SW480 (cell line): ENCODE measurements around the gene FIBCD1.

Experiments
- DNase-seq: peaks from one replicate; pipeline ENCODE4 v3.0.0-alpha.2; 2016; ENCODE audit warnings: low spot score

FIBCD1 gene

GRCh38 chr9:130879863-130880411, 59.1 kb downstream of the FIBCD1 start:
- DNase-seq, result no peak

DNA sequence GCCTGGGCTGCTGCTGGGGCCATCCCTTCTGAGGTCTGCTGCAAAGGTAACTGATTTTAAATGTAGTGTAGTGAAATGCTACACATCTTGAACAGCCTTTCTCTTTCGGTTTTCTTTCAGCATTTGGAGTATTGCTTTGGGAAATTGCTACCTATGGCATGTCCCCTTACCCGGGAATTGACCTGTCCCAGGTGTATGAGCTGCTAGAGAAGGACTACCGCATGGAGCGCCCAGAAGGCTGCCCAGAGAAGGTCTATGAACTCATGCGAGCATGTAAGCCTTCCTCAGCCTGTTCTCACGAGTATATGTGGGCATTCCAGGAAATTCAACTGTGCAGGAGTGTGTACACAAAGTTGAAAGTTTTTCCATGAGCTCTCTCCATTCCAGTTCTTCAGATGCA, 60.8 kb downstream of the FIBCD1 start:
- DNase-seq, result no peak

GRCh38 chr9:130877300-130877699, 61.7 kb downstream of the FIBCD1 start:
- DNase-seq, result no peak

- no peak for DNase-seq
These were observed 64.3 kb downstream of the FIBCD1 start for GRCh38 chr9:130874783-130875182.

DNA sequence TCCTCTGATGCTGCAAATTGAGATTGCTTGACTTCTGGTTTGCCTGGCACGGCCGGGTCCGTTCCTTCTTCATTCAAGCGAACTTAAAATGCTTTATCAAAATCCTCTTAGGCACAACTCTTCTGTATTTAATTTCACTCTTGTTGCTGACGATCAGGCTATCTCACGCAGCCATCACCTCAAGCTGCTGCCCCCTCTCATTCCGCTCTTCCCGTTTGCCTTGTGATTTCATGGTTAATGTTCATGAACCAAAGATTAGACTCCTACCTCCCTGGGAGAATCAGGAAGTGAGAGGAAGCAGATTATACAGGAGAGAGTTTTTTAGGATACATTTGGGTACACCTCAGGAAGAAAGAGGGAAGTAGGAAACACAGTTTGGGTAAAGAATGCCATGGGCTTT, 65.1 kb downstream of the FIBCD1 start:
- no peak for DNase-seq

GRCh38 chr9:130872912-130873503, 66.0 kb downstream of the FIBCD1 start:
- DNase-seq, result no peak

DNA sequence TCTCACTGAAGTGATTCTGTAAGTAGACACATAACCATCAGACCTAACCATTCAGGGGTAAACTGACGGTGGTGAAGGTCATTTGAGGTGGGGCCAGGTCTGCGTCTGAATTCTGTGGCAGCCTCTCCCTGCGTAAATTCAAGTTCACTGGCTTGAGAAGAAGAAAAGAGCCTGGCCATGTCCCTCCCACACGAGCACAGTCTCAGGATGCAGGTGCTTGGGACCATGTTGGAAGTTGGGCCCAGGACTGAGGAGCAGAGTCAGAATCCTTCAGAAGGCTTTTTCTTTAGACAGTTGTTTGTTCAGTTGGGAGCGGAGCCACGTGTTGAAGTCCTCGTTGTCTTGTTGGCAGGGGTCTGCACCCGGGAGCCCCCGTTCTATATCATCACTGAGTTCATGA, 66.5 kb downstream of the FIBCD1 start:
- no peak for DNase-seq

DNA sequence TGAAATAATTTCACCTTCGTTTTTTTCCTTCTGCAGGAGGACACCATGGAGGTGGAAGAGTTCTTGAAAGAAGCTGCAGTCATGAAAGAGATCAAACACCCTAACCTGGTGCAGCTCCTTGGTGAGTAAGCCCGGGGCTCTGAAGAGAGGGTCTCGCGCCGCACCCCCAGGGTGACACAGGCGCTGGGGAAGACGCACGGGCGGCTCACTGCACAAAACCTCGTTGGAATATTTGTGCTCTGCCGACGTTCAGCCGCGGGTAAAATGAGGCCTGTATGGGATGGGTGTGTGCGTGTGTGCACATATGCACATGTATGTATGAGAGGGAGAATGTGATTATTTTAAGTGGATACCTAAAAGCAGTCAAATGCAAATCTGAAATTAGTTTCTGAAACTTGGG, 67.0 kb downstream of the FIBCD1 start:
- DNase-seq, result no peak

- DNase-seq, result no peak
These were observed 67.5 kb downstream of the FIBCD1 start for GRCh38 chr9:130871395-130872062.

DNA sequence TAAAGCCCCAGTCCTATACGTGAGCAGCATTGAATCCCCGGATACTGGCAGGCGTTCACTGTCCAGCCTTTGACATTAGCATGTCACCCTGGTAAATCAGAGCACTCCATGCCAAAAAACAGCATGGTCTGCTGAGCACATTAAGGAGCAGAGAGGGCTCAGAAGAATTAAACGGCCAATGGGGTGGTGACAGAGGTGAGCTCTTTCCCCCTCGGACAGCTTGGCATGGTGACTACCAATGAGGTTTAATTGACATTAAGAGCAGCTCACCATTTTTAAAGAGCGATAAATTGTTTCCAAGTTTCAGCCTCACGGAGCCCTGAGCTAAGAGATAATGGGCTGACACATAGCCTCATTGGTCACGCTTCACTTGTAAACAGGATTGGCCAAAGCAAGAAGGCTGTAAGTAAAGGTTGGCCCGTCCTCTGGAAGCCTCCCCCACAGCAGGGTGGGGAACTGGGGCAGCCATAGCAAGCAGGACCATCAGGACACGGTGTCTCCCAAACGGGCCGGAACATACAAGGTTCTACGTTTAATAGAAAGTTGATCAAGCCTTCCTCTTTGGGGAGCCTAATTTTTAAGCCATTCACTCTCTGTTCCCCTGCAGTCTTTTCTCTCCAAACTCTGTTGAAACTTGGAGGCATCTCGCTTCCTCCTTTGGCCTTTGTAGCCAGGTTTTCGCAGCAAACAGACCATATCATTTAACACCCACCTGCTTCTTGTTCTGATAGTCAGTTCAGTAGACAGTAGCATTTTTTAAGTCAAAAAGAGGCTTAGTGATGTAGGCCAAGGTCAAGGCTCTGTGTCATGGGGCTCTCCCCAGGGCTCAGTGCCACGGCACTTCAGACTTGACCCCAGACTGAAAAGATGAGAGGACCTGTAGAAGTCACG, 68.3 kb downstream of the FIBCD1 start:
- no peak for DNase-seq

DNA sequence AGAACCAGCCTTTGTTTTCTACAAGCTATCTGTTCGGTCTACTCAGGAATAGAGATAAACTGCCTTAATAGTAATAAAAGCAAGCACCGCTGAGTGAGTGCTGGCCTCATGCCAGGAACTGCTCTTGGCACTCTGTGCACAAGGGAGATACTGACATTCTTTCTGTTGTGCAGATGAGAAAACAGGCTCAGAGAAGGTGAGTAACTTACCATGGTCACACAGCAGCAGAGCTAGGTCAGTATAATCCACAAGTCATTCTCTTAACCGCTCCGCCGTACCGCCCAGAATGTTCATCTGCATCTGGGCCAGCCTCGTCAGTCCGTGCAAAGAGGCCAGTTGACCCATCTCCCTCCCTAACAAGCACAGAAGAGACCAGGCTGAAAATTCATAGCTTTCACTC, 69.8 kb downstream of the FIBCD1 start:
- DNase-seq, result no peak

- DNase-seq, result no peak
These were observed 70.8 kb downstream of the FIBCD1 start for GRCh38 chr9:130868230-130868629.

DNA sequence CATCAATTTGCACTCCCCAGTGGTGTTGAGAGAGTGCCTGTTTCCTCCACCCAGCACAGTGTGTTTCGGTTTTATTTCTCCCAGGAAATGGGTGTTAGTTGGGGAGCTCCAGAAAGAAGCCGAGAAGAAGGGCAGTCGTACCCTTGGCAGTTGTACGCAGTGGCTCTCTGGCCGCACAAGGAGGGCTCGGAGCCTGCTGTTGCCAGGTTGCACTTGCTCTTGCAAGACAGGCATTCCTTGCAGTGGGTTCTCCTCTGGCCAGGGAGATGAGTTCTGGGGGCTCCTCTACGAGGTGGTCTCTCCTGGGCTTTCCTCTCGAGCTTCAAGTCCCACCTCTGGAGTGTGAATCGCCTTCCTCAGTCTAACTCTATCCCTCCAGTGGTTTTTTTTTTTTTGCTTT, 71.5 kb downstream of the FIBCD1 start:
- DNase-seq, result no peak

GRCh38 chr9:130866474-130866965, 72.5 kb downstream of the FIBCD1 start:
- DNase-seq, result peak; percentile 95

DNA sequence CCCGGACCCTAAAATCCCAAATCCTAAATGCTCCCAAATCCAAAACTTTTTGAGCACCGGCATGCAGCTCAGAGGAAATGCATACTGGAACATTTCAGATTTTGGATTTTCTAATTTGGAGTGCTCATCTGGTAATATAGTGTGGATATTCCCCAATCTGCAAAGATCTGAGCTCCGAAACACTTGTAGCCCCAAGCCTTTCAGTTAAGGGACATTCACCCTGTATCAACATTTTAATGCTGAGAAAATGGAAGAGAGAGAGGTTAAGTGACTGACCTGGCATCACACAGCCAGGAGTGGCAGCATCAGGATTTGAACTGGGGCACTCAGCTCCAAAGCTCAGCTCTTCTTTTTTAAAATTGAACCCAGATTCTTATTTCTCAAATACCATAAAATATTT, 73.1 kb downstream of the FIBCD1 start:
- no peak for DNase-seq

DNA sequence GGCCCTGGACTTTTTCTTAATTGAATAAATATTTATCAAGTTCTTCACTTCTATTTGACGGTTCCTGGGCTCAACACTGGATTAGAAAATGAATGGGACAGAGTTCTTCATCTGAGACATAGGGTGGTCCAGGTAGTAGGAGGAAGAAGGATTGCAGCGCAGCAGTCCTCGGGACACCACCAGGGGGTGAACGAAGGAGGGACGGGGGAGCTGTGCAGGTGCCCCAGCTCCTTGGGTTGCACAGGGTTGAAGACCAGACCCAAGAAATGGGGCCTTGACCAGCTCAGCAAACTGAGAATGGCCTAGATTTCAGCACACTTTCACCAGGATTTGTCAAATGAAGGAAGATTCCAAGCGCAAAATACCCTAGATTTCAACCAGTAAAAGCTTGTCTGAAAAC, 74.5 kb downstream of the FIBCD1 start:
- no peak for DNase-seq

DNA sequence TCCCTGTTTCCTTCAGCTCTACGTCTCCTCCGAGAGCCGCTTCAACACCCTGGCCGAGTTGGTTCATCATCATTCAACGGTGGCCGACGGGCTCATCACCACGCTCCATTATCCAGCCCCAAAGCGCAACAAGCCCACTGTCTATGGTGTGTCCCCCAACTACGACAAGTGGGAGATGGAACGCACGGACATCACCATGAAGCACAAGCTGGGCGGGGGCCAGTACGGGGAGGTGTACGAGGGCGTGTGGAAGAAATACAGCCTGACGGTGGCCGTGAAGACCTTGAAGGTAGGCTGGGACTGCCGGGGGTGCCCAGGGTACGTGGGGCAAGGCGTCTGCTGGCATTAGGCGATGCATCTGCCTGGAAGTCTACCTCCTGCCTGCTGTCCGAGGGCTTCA, 76.3 kb downstream of the FIBCD1 start:
- no peak for DNase-seq

DNA sequence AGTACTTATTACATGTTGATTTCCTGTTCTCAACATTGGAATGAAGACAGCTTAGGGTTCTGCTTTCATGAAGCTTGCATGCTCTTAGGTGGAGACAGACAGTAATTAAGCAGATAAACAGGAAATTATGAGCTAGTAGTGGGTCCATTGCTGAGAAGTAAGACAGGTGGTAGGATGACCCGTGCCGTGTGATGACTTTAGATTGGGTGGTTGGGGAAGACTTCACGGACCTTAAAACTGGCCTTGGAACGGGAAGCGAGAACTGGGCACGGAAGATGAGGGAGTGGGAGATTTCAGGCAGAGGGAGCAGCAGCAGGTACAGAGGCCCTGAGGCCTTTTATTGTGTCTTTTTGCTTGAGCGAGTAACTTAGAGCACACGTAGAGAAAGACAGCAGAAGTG, 76.8 kb downstream of the FIBCD1 start:
- no peak for DNase-seq

DNA sequence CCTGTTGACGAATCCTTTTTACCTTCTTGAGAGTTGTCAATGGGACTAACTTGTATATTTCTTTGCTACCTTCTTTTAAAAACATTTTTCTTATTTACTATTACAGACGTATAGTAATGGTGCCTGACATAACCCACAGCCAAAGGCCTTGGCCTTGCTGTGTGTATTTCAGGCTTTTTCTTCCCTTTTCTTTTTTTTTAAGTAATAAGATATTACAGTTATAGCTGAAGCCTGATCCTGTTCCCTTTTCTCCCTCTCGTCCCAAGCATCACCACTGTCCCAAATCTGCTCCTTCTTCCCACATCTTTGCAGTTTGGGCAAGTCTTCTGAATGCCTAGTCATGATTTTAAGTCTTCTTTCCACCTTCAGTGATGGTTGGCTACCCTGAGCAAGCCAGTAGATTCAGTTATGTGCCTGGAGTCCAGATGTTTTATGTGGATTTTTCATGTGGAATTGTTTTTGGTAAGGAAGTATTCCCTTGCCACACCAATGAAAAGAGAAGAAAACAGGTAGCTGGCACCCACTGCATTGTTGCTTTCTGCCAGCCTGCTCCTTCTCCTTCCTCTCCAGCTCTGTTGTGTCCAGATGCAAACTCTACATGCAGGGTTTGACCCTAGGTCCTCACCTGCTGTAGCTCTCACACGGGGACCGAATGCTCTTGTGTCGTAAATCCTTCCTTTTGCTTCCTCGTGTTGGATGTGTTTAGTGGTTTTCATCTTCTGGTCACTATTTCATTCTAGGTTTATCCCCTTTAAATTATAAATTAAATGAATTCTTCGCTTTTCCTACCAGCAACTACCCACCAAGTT, 77.5 kb downstream of the FIBCD1 start:
- DNase-seq, result no peak

GRCh38 chr9:130860458-130861316, 78.4 kb downstream of the FIBCD1 start:
- DNase-seq, result peak; percentile 83
